Fibroblast of lung (primary cell): ENCODE results near the gene EVX1.

Source experiments
- CTCF ChIP-seq, 2 donors: IDR thresholded peaks in 1 of 2; conservative IDR thresholded peaks in 1 of 2; 1 replicate in 1 of 2; 2 replicates in 1 of 2; pipeline ENCODE4 v1.5.1; 2011 to 2012; ENCODE audit warnings: low read length in 2 of 2, control low read depth in 1 of 2, inconsistent platforms in 1 of 2, low read depth in 1 of 2, mild to moderate bottlenecking in 1 of 2
- EZH2 ChIP-seq: IDR thresholded peaks from 2 replicates; pipeline ENCODE4 v1.5.1; 2012; ENCODE audit warnings: low read length, control low read depth, mild to moderate bottlenecking; ENCODE audit errors: missing control alignments

- TF ChIP-seq EZH2 = peak; percentile 64
- no peak for TF ChIP-seq CTCF (conservative IDR thresholded peaks at IDR 0.05 in 1 of 2, IDR thresholded peaks at IDR 0.05 in 1 of 2; ENCODE audit: low read depth in 1 of 2, low read length in 2 of 2)
These were observed 40.4 kb upstream of the EVX1 start for GRCh38 chr7:27202018-27202861.
